HG03097 (cell line): Measurements from ENCODE around the gene NXT1.
"Not testable (repeated sequence)": the region's sequence is repeated elsewhere in the genome, so short reads cannot be mapped to it uniquely, and the experiment has no call there.

Experiments
- ATAC-seq: cut with Tn5 transposase; IDR thresholded peaks from one replicate; pipeline ENCODE4 v1.9.1; 2021; ENCODE audit not compliant: unreplicated experiment, low FRiP score

Gene NXT1

DNA sequence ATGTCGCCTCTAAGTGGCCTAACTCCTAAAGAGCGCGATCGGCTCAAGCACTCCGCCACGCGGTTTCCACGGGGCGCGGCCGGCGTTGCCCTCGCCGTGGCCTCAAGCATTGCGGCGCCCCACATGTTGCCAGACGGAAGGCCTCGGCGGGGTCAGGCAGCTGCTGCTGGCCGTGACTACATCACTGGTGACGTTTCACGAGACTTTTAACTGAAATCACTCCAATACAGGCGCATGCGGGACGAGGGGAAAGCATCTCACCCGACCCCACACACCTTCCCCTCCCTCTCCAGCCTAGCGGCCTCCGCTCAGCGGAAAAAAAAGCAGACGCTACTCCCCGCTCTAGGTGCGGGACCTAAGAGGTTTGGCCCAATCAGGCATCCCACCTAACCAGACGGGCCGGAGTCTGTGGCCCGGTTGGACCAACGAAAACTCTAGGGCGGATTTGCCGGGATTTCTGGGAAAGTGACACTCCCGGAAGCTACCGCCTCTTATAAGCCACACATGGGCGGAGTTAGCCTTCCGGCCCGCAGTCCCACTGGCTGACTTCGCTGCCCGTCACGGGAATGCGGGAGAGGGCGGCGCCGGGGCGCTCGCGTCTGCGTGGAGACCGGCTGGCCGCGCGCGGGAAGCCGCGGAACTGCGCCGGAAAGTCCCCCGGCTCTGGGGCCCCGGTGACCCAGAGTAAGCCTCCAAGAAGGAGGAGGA is at the start of gene NXT1:
NXT1 (plus strand) TSS at position 596 of the 708 bp plus-strand sequence. CDS start 3,251 bp downstream, outside the sequence.
- peak; percentile 87 for ATAC-seq

- ATAC-seq = no peak
These were observed 49.0 kb upstream of the NXT1 start for GRCh38 chr20:23301436-23302050.

DNA sequence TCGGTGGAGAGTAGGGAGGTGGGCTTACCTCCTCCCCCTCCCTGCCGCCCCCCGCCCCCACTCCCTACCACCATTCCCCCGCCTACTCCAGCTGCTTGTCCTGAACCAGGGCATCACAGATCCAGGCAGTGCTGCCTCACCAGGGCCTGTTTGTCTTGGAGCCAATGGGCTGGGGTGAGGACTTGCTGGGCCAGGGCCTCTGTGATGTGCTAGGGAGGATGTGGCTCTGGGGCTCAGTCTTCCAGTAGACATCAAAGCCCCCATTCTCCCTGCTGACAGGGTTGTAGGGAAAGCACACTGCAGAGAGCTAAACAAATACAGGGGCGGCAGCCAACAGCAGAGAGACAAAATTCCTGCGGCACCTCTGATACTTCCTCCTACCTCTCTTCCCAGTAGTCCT is 48.2 kb upstream of the NXT1 start:
- ATAC-seq = no peak

- no peak for ATAC-seq
These were observed 47.8 kb upstream of the NXT1 start for GRCh38 chr20:23302801-23303200.

- no peak for ATAC-seq
These were observed 47.1 kb upstream of the NXT1 start for GRCh38 chr20:23303325-23304102.

- ATAC-seq = no peak
These were observed 46.0 kb upstream of the NXT1 start for GRCh38 chr20:23304616-23305015.

GRCh38 chr20:23305098-23305497 is 45.5 kb upstream of the NXT1 start:
- no peak for ATAC-seq

DNA sequence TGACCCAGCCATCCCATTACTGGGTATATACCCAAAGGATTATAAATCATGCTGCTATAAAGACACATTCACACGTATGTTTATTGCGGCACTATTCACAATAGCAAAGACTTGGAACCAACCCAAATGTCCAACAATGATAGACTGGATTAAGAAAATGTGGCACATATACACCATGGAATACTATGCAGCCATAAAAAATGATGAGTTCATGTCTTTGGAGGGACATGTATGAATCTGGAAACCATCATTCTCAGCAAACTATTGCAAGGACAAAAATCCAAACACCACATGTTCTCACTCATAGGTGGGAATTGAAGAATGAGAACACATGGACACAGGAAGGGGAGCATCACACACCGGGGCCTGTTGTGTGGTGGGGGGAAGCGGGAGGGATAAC is 43.2 kb upstream of the NXT1 start:
- ATAC-seq = not testable (repeated sequence)

DNA sequence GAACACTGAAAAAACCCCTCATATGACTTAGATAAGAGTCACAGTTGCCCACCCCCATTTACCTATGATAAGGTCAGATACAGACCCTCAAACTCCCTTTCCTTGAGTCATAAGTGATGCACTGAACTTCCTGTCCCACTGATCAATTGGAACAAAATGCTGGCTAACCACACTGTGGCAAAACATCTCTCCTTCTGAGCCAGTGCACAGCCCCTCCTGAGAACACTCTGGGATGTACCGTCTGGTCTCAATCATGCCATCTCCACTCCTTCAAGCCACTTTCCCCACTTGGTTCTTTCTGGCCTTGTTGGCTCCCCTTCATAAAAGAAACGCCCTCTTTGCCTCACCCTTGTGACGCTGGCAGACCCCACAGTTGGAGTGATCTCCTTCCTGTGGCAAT is 42.6 kb upstream of the NXT1 start:
- ATAC-seq = no peak

GRCh38 chr20:23308908-23309307 is 41.7 kb upstream of the NXT1 start:
- ATAC-seq = no peak

- no peak for ATAC-seq
These were observed 40.8 kb upstream of the NXT1 start for GRCh38 chr20:23309781-23310180.

DNA sequence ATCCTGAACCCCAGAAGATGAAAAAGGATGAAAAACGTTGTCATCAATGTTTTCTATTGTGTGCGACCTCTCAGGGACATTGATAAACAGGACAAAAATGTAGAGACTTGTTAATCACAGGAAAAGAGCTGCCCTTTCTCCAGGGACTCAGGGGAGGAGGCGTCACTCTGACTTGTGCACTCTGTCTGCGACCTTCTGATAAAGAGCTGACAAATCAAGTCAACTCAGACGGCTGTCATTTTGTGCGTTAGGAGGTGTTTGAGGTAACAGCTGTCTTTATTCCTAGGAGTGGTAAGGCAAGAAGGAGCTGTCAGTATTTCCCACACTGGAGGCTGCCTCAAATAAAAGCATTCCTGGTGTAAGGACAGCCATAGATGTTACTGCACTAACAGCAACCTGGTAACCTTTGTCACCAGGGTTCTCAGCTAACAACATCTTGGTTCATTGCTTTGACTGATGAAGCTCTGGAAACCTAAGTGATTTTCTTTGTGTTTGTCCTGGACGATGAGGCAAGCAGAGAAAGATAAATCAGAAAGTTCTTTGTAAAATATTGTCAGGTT is 38.6 kb upstream of the NXT1 start:
- no peak for ATAC-seq

- no peak for ATAC-seq
These were observed 37.3 kb upstream of the NXT1 start for GRCh38 chr20:23313271-23313670.

DNA sequence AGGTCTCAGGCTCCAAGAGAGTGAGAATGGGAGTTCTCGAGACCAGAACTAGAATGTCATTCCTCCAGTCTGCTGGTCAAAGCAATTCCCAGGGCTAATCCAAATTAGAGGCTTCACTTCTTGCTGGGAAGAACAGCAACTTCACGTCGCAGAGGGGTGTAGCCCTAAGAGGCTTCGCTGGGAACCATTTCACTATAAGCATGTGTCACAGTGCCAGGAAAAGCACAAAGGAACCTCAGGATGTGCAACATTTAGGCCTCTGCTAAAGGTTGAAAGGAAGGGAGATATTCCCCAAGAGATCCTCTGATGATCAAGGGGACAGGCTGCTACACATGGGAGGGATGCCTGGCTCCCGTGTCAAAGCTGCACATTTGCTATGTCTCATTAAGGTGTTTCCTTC is 35.9 kb upstream of the NXT1 start:
- ATAC-seq = no peak

- ATAC-seq = no peak
These were observed 35.5 kb upstream of the NXT1 start for GRCh38 chr20:23315099-23315498.

DNA sequence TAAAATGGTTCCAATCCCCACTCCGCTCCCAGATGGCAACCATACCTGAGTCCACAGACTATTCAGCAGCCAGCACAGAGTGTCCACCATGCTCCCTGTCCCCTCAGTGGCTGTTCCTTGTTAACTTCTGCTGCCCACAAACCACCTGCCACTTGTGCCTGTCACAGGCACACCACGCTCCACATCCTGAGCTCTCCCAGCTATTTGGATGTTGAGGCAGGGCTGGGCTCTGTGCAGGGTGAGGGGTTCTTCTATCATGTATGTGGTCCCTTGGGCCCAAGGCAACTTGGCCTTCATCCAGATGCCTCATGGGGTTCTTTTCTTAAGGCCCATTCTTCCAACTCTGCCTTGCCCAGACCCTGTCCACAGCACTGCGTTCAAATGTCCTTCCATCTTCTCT is 34.0 kb upstream of the NXT1 start:
- ATAC-seq = no peak

DNA sequence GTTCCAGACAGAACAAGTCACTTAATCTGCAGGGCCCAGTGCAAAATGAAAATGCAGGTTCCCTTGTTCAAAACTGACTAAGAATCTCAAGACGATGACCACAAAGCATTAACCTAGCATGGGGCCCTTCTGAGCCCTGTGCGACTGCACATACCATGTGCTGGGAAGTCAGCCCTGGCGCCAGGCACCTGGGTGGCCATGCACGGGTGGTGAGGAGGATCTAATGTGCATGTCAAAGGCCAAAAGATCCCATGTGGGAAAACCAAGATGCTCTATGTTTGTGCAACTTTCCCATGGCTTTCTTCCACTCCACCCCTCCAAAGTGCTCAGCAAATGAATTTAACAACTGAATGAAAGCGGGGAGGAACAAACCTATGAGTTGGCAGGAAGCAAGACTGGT is 33.5 kb upstream of the NXT1 start:
- no peak for ATAC-seq

- no peak for ATAC-seq
These were observed 32.2 kb upstream of the NXT1 start for GRCh38 chr20:23318347-23318746.

GRCh38 chr20:23320317-23320716 is 30.3 kb upstream of the NXT1 start:
- no peak for ATAC-seq

- ATAC-seq = no peak
These were observed 25.5 kb upstream of the NXT1 start for GRCh38 chr20:23325107-23325506.

GRCh38 chr20:23326774-23327173 is 23.8 kb upstream of the NXT1 start:
- no peak for ATAC-seq
